Measurements from ENCODE around the gene CBLB.

The CBLB gene

DNA sequence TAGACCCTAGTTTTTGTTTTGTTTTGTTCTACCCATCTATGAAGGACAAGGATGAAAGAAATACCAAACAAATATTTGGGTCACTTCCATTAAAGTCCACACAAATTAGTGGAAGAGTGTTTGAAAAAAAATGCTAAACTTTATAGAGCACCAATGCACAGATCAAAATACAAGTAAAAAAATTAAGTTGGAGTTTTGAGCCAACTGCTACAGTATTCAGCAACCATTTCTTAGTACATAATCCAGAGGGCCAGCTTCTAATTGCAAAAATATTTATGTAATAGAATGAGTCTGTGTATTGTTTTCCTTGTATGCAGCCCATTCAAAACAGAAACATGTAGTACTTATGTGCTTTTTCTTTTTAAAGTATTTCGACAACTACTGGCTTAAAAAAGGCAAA is 121.1 kb downstream of the CBLB start:
- DNase-seq = no peak
- no peak overlapping the region for H3K4me3 ChIP-seq (ENCODE audit: control insufficient read depth in 1 of 7, extremely low read depth in 1 of 7, insufficient read depth in 4 of 7, low read depth in 2 of 7, low read length in 6 of 7)
- no CpG with 5 or more reads among the region's 1 CpG for WGBS (ENCODE audit: insufficient coverage)
- POLR2A ChIA-PET = interaction anchor here (0.9 kb wide), 1 partner anchor 51 kb away, joined by 3 read pairs; no protein-coding TSS in a partner anchor
- H3K4me1 ChIP-seq (ENCODE audit: control extremely low read depth in 1 of 4, control insufficient read depth in 4 of 4, insufficient read depth in 4 of 4, low read length in 3 of 4) = peaks cover 3 to 24% (median 9%) of the 10 kb centered on the region in 4 experiments
- H3K9me3 ChIP-seq (ENCODE audit: control extremely low read depth in 1 of 5, control insufficient read depth in 4 of 5, insufficient read depth in 2 of 5, low read depth in 1 of 5, low read length in 4 of 5) = no peaks in the 10 kb centered on the region
- no peak overlapping the region for H3K27ac ChIP-seq (ENCODE audit: insufficient read depth in 1 of 2, low read depth in 1 of 2, low read length in 2 of 2, poor library complexity in 1 of 2, severe bottlenecking in 2 of 2)
- CTCF ChIA-PET = no interaction called here
- H3K36me3 ChIP-seq (ENCODE audit: control insufficient read depth in 4 of 4, insufficient read depth in 4 of 4, low read length in 3 of 4) = peaks cover 0 to 5% (median 3%) of the 10 kb centered on the region in 4 experiments
- H3K27me3 ChIP-seq (replicated peaks in 2 of 5; ENCODE audit: control insufficient read depth in 4 of 5, insufficient read depth in 5 of 5, low read length in 4 of 5) = no peaks in the 10 kb centered on the region

DNA sequence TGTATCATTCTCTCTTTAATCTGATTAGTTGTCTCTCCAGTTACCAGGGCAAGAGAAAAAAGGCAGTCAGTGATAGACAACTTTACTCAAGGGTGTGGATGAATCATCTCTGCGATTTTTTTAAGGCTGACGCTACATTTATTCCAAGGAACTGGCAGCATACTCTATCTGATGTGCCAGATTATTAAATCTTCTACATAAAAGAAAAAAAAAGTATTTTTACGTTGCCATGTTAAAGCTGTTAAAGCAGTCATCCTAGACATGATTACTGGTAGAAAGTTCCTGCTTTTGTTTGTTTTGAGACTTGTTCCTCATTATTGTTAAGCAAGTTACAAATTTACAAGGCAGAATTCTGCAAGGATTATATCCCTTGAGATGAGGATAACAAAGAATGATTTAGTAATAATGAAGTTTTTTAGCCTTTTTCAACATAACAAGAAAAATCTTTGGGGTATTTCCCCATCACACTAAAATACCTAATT is 121.7 kb downstream of the CBLB start:
- Histone ChIP-seq H3K27me3 (replicated peaks in 2 of 5; ENCODE audit: control insufficient read depth in 4 of 5, insufficient read depth in 5 of 5, low read length in 4 of 5) (no peaks in the 10 kb centered on the region), H3K27ac (ENCODE audit: insufficient read depth in 1 of 2, low read depth in 1 of 2, low read length in 2 of 2, poor library complexity in 1 of 2, severe bottlenecking in 2 of 2) (no peak overlapping the region), H3K9me3 (ENCODE audit: control extremely low read depth in 1 of 5, control insufficient read depth in 4 of 5, insufficient read depth in 2 of 5, low read depth in 1 of 5, low read length in 4 of 5) (no peaks in the 10 kb centered on the region), H3K4me1 (ENCODE audit: control extremely low read depth in 1 of 4, control insufficient read depth in 4 of 4, insufficient read depth in 4 of 4, low read length in 3 of 4) (peaks cover 0 to 18% (median 4%) of the 10 kb centered on the region in 4 experiments), H3K4me3 (ENCODE audit: control insufficient read depth in 1 of 7, extremely low read depth in 1 of 7, insufficient read depth in 4 of 7, low read depth in 2 of 7, low read length in 6 of 7) (no peak overlapping the region), H3K36me3 (ENCODE audit: control insufficient read depth in 4 of 4, insufficient read depth in 4 of 4, low read length in 3 of 4) (peaks cover 0 to 5% (median 3%) of the 10 kb centered on the region in 4 experiments)
- ChIA-PET POLR2A (interaction anchor here (0.9 kb wide), 1 partner anchor 52 kb away, joined by 3 read pairs; no protein-coding TSS in a partner anchor), CTCF (no interaction called here)
- DNase-seq = peak in 2 of 3 donors; percentile 57 to 69
- no CpG with 5 or more reads among the region's 3 CpGs for WGBS (ENCODE audit: insufficient coverage)

DNA sequence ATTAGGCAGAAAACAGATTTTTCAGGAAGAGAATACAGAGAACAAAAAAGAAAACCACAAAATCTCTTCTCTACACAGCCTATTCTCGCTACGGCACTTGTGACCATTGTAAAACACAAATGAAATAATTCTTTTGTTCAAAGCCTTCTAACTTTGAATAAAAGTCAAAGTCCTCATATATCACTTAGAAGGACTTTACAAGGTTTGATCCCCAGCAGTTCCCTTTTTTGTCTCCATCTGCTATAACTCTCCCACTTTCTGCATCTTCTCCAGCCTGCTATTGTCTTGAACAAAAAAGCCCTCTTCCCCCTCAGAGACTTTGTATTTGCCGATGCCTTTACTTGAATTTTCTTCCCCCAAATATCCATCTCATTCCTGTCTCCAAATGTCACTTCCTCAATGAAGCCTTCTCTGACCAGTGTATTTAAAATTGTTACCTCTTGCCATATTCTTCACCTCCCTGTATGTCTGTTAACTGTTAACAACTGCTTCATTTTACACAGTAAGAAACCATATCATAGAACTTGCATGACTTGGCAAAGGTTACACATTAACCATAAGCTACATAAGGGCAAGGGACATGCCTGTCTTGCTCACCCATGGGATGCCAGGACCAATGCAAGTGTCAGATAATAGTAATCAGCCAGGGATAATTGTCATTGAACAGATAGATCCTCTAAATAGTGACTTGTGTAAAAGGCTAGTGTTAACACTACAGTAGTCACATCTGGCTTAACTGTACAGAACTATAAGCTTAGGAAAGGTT is 122.4 kb downstream of the CBLB start:
- Histone ChIP-seq H3K4me1 (ENCODE audit: control extremely low read depth in 1 of 4, control insufficient read depth in 4 of 4, insufficient read depth in 4 of 4, low read length in 3 of 4) (peaks cover 0 to 17% (median 4%) of the 10 kb centered on the region in 4 experiments), H3K9me3 (ENCODE audit: control extremely low read depth in 1 of 5, control insufficient read depth in 4 of 5, insufficient read depth in 2 of 5, low read depth in 1 of 5, low read length in 4 of 5) (peaks cover 0 to 2% (median 0%) of the 10 kb centered on the region in 5 experiments), H3K4me3 (ENCODE audit: control insufficient read depth in 1 of 7, extremely low read depth in 1 of 7, insufficient read depth in 4 of 7, low read depth in 2 of 7, low read length in 6 of 7) (no peak overlapping the region), H3K36me3 (ENCODE audit: control insufficient read depth in 4 of 4, insufficient read depth in 4 of 4, low read length in 3 of 4) (peaks cover 0 to 5% (median 3%) of the 10 kb centered on the region in 4 experiments), H3K27me3 (replicated peaks in 2 of 5; ENCODE audit: control insufficient read depth in 4 of 5, insufficient read depth in 5 of 5, low read length in 4 of 5) (no peaks in the 10 kb centered on the region), H3K27ac (ENCODE audit: insufficient read depth in 1 of 2, low read depth in 1 of 2, low read length in 2 of 2, poor library complexity in 1 of 2, severe bottlenecking in 2 of 2) (no peak overlapping the region)
- ChIA-PET POLR2A (interaction anchor here (0.9 kb wide), 1 partner anchor 52 kb away, joined by 3 read pairs; no protein-coding TSS in a partner anchor), CTCF (no interaction called here)
- WGBS (ENCODE audit: insufficient coverage) = 56% methylated on average over 3 of the region's 3 CpGs
- peak in 2 of 3 donors; percentile 33 to 44 for DNase-seq

DNA sequence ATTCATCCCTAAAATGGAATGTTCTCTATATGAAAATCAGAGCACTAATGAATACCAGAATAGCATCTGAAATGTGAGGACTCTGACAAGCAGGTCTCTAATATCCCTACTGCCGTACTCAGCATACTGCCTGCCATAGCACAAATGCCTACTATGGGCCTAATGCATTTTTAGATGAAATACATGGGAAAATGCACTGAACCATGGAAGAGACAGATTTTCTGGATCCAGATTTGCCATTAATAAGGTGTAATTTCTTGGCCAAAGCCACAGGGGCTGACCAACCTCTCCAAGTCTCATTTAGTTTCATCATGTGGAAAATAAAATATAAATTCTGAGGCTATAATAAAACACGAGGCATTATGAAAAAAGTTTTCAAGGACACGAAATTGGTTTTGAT is 123.8 kb downstream of the CBLB start:
- Histone ChIP-seq H3K36me3 (ENCODE audit: control insufficient read depth in 4 of 4, insufficient read depth in 4 of 4, low read length in 3 of 4) (peaks cover 0 to 3% (median 1%) of the 10 kb centered on the region in 4 experiments), H3K9me3 (ENCODE audit: control extremely low read depth in 1 of 5, control insufficient read depth in 4 of 5, insufficient read depth in 2 of 5, low read depth in 1 of 5, low read length in 4 of 5) (peaks cover 0 to 2% (median 0%) of the 10 kb centered on the region in 5 experiments), H3K4me3 (ENCODE audit: control insufficient read depth in 1 of 7, extremely low read depth in 1 of 7, insufficient read depth in 4 of 7, low read depth in 2 of 7, low read length in 6 of 7) (no peak overlapping the region), H3K27ac (ENCODE audit: insufficient read depth in 1 of 2, low read depth in 1 of 2, low read length in 2 of 2, poor library complexity in 1 of 2, severe bottlenecking in 2 of 2) (no peak overlapping the region), H3K27me3 (replicated peaks in 2 of 5; ENCODE audit: control insufficient read depth in 4 of 5, insufficient read depth in 5 of 5, low read length in 4 of 5) (no peaks in the 10 kb centered on the region), H3K4me1 (ENCODE audit: control extremely low read depth in 1 of 4, control insufficient read depth in 4 of 4, insufficient read depth in 4 of 4, low read length in 3 of 4) (peaks cover 0 to 17% (median 4%) of the 10 kb centered on the region in 4 experiments)
- ChIA-PET POLR2A (no interaction called here), CTCF (no interaction called here)
- 100% methylated on average over 1 of the region's 3 CpGs for WGBS (ENCODE audit: insufficient coverage)
- no peak for DNase-seq

DNA sequence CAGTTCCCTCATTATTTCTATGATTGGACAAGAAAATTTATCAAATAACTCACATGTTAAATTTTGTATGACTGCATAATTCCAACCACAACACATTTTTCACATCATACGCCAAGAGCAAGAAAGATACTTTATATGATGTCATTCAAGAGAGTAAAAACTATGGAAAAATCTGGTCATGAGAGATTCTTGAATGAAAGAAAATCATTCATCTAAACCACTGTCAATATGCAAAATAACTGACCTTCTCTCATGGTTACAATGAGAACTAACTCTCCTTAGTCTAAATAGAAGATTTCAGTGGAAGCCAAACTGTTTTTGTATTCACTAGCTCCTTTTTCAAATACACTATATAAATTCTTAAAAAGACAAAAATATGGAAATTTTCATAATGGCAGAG is 124.6 kb downstream of the CBLB start:
- WGBS (ENCODE audit: insufficient coverage) = no CpG with 5 or more reads among the region's 1 CpG
- Histone ChIP-seq H3K4me3 (ENCODE audit: control insufficient read depth in 1 of 7, extremely low read depth in 1 of 7, insufficient read depth in 4 of 7, low read depth in 2 of 7, low read length in 6 of 7) (no peak overlapping the region), H3K9me3 (ENCODE audit: control extremely low read depth in 1 of 5, control insufficient read depth in 4 of 5, insufficient read depth in 2 of 5, low read depth in 1 of 5, low read length in 4 of 5) (peaks cover 0 to 2% (median 0%) of the 10 kb centered on the region in 5 experiments), H3K4me1 (ENCODE audit: control extremely low read depth in 1 of 4, control insufficient read depth in 4 of 4, insufficient read depth in 4 of 4, low read length in 3 of 4) (peaks cover 0 to 17% (median 3%) of the 10 kb centered on the region in 4 experiments), H3K27ac (ENCODE audit: insufficient read depth in 1 of 2, low read depth in 1 of 2, low read length in 2 of 2, poor library complexity in 1 of 2, severe bottlenecking in 2 of 2) (no peak overlapping the region), H3K27me3 (replicated peaks in 2 of 5; ENCODE audit: control insufficient read depth in 4 of 5, insufficient read depth in 5 of 5, low read length in 4 of 5) (no peaks in the 10 kb centered on the region), H3K36me3 (ENCODE audit: control insufficient read depth in 4 of 4, insufficient read depth in 4 of 4, low read length in 3 of 4) (peaks cover 0 to 3% (median 1%) of the 10 kb centered on the region in 4 experiments)
- DNase-seq = no peak
- ChIA-PET POLR2A (no interaction called here), CTCF (no interaction called here)

DNA sequence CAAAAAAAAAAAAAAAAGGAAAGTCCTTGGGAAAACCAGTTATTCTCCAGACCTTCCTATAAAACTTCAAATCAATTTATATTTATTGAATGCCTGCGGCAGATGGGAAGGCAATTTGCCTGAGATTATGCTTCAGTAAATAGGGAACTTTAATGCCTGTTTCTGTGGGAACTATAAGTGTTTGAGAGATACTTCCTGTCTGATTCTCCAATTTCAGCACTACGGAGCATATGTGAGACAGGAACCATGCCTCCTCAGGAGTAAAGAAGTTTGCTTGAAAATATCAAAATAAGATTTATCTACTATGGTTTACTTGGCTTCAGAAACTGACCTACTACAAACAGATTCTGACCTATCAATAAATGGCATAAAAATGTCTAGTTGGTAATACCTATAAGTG is 135.5 kb downstream of the CBLB start:
- no peaks in the 10 kb centered on the region for H3K27me3 ChIP-seq (replicated peaks in 2 of 5; ENCODE audit: control insufficient read depth in 4 of 5, insufficient read depth in 5 of 5, low read length in 4 of 5)
- CTCF ChIA-PET = no interaction called here
- POLR2A ChIA-PET = no interaction called here
- no CpG with 5 or more reads among the region's 2 CpGs for WGBS (ENCODE audit: insufficient coverage)
- no peak overlapping the region for H3K27ac ChIP-seq (ENCODE audit: insufficient read depth in 1 of 2, low read depth in 1 of 2, low read length in 2 of 2, poor library complexity in 1 of 2, severe bottlenecking in 2 of 2)
- peak in 1 of 3 donors; percentile 24 for DNase-seq
- H3K9me3 ChIP-seq (ENCODE audit: control extremely low read depth in 1 of 5, control insufficient read depth in 4 of 5, insufficient read depth in 2 of 5, low read depth in 1 of 5, low read length in 4 of 5) = no peaks in the 10 kb centered on the region
- peaks cover 0 to 7% (median 1%) of the 10 kb centered on the region in 4 experiments for H3K36me3 ChIP-seq (ENCODE audit: control insufficient read depth in 4 of 4, insufficient read depth in 4 of 4, low read length in 3 of 4)
- H3K4me1 ChIP-seq (ENCODE audit: control extremely low read depth in 1 of 4, control insufficient read depth in 4 of 4, insufficient read depth in 4 of 4, low read length in 3 of 4) = peaks cover 5 to 20% (median 12%) of the 10 kb centered on the region in 4 experiments
- no peak overlapping the region for H3K4me3 ChIP-seq (ENCODE audit: control insufficient read depth in 1 of 7, extremely low read depth in 1 of 7, insufficient read depth in 4 of 7, low read depth in 2 of 7, low read length in 6 of 7)

DNA sequence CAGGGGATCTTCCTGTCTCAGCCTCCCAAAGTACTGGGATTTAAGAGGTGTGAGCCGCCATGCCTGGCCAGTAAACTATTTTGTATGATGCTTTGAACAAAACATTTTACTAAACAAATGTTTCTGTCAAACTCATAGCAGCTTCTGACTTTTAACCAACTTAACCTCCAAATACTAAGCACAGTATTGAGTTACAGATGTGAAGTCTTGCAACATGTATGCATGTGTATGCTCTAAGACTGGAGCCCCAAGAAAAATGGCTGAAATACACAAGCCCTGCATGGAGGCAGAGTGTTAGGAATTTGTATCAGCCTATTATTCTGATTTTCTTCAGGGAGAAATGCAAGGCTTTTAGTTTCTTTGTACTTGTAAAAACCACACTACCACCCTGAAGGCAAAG is 137.1 kb downstream of the CBLB start:
- no peak for DNase-seq
- H3K36me3 ChIP-seq (ENCODE audit: control insufficient read depth in 4 of 4, insufficient read depth in 4 of 4, low read length in 3 of 4) = peaks cover 0 to 11% (median 4%) of the 10 kb centered on the region in 4 experiments
- H3K27me3 ChIP-seq (replicated peaks in 2 of 5; ENCODE audit: control insufficient read depth in 4 of 5, insufficient read depth in 5 of 5, low read length in 4 of 5) = no peaks in the 10 kb centered on the region
- peaks cover 5 to 20% (median 12%) of the 10 kb centered on the region in 4 experiments for H3K4me1 ChIP-seq (ENCODE audit: control extremely low read depth in 1 of 4, control insufficient read depth in 4 of 4, insufficient read depth in 4 of 4, low read length in 3 of 4)
- no peak overlapping the region for H3K4me3 ChIP-seq (ENCODE audit: control insufficient read depth in 1 of 7, extremely low read depth in 1 of 7, insufficient read depth in 4 of 7, low read depth in 2 of 7, low read length in 6 of 7)
- CTCF ChIA-PET = no interaction called here
- POLR2A ChIA-PET = no interaction called here
- no CpG with 5 or more reads among the region's 1 CpG for WGBS (ENCODE audit: insufficient coverage)
- no peaks in the 10 kb centered on the region for H3K9me3 ChIP-seq (ENCODE audit: control extremely low read depth in 1 of 5, control insufficient read depth in 4 of 5, insufficient read depth in 2 of 5, low read depth in 1 of 5, low read length in 4 of 5)
- no peak overlapping the region for H3K27ac ChIP-seq (ENCODE audit: insufficient read depth in 1 of 2, low read depth in 1 of 2, low read length in 2 of 2, poor library complexity in 1 of 2, severe bottlenecking in 2 of 2)
